ENCODE data around the gene PPM1E.

Gene PPM1E

GRCh38 chr17:58811290-58811689 lies 55.6 kb downstream of the PPM1E start:
- DNase-seq (ENCODE audit: extremely low spot score) = no peak
- CTCF ChIA-PET = no interaction called here
- TF ChIP-seq BHLHE40 (IDR thresholded peaks at IDR 0.05; ENCODE audit: borderline replicate concordance) (no peak), FOXM1 (IDR thresholded peaks at IDR 0.05; ENCODE audit: borderline replicate concordance) (no peak), ZNF384 (IDR thresholded peaks at IDR 0.05) (no peak), SP1 (IDR thresholded peaks at IDR 0.05) (no peak), TARDBP (IDR thresholded peaks at IDR 0.05) (no peak), HDGF (IDR thresholded peaks at IDR 0.05; ENCODE audit: borderline replicate concordance) (no peak), ARNT (IDR thresholded peaks at IDR 0.05) (no peak), CTBP1 (IDR thresholded peaks at IDR 0.05; ENCODE audit: borderline replicate concordance) (no peak), SUZ12 (IDR thresholded peaks at IDR 0.05) (no peak), LEF1 (IDR thresholded peaks at IDR 0.05; ENCODE audit: borderline replicate concordance) (no peak), L3MBTL2 (conservative IDR thresholded peaks at IDR 0.05) (no peak), FOXK2 (IDR thresholded peaks at IDR 0.05) (no peak), PKNOX1 (IDR thresholded peaks at IDR 0.05) (no peak)
- POLR2A ChIA-PET = no interaction called here

- CTCF ChIA-PET = no interaction called here
- DNase-seq (ENCODE audit: extremely low spot score) = no peak
- POLR2A ChIA-PET = no interaction called here
- TF ChIP-seq SP1 (IDR thresholded peaks at IDR 0.05) = no peak
- TF ChIP-seq ELF4 (IDR thresholded peaks at IDR 0.05) = no peak
- no peak for TF ChIP-seq TARDBP (IDR thresholded peaks at IDR 0.05)
- no peak for TF ChIP-seq L3MBTL2 (conservative IDR thresholded peaks at IDR 0.05)
- TF ChIP-seq FOXA1 (IDR thresholded peaks at IDR 0.05) = no peak
- TF ChIP-seq NFRKB (IDR thresholded peaks at IDR 0.05) = no peak
- TF ChIP-seq ZNF384 (IDR thresholded peaks at IDR 0.05) = no peak
- no peak for TF ChIP-seq SUZ12 (IDR thresholded peaks at IDR 0.05)
- no peak for TF ChIP-seq LEF1 (IDR thresholded peaks at IDR 0.05; ENCODE audit: borderline replicate concordance)
- TF ChIP-seq BHLHE40 (IDR thresholded peaks at IDR 0.05; ENCODE audit: borderline replicate concordance) = no peak
These were observed 58.1 kb downstream of the PPM1E start for GRCh38 chr17:58813712-58814111.

DNA sequence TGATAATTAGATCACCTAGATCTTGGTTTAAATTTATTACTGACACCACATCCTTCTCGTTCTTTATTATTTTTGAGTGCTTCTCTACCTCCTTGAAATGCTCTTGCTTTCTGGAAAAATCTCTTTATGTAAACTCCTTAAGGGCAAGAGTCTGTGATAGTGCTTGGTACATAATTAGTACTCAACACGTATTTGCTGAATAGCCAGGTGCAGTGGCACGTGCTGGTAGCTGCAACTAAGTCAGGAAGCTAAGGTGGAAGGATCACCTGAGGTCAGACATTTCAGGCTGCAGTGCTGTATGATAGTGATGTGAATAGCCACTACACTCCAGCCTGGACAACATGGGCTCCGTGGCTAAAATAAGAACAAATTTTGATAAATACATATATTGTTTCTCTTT lies 63.0 kb downstream of the PPM1E start:
- TF ChIP-seq BHLHE40 (IDR thresholded peaks at IDR 0.05; ENCODE audit: borderline replicate concordance) (no peak), ELF4 (IDR thresholded peaks at IDR 0.05) (no peak), FOXM1 (IDR thresholded peaks at IDR 0.05; ENCODE audit: borderline replicate concordance) (no peak), TARDBP (IDR thresholded peaks at IDR 0.05) (no peak), FOXK2 (IDR thresholded peaks at IDR 0.05) (no peak), L3MBTL2 (conservative IDR thresholded peaks at IDR 0.05) (no peak), LEF1 (IDR thresholded peaks at IDR 0.05; ENCODE audit: borderline replicate concordance) (no peak), PKNOX1 (IDR thresholded peaks at IDR 0.05) (no peak)
- POLR2A ChIA-PET = no interaction called here
- CTCF ChIA-PET = no interaction called here
- DNase-seq (ENCODE audit: extremely low spot score) = no peak

- ChIA-PET POLR2A (no interaction called here), CTCF (no interaction called here)
- no peak for DNase-seq (ENCODE audit: extremely low spot score)
- TF ChIP-seq HDGF (IDR thresholded peaks at IDR 0.05; ENCODE audit: borderline replicate concordance) (no peak), LEF1 (IDR thresholded peaks at IDR 0.05; ENCODE audit: borderline replicate concordance) (no peak), SP1 (IDR thresholded peaks at IDR 0.05) (no peak), SUZ12 (IDR thresholded peaks at IDR 0.05) (no peak), NFRKB (IDR thresholded peaks at IDR 0.05) (no peak), L3MBTL2 (conservative IDR thresholded peaks at IDR 0.05) (no peak), CTBP1 (IDR thresholded peaks at IDR 0.05; ENCODE audit: borderline replicate concordance) (no peak), FOXA1 (IDR thresholded peaks at IDR 0.05) (no peak), BHLHE40 (IDR thresholded peaks at IDR 0.05; ENCODE audit: borderline replicate concordance) (no peak)
These were observed 66.7 kb downstream of the PPM1E start for GRCh38 chr17:58822148-58823050.

GRCh38 chr17:58823051-58823525 lies 67.4 kb downstream of the PPM1E start:
- TF ChIP-seq BHLHE40 (IDR thresholded peaks at IDR 0.05; ENCODE audit: borderline replicate concordance) (no peak), PKNOX1 (IDR thresholded peaks at IDR 0.05) (no peak), SUZ12 (IDR thresholded peaks at IDR 0.05) (no peak), ELF4 (IDR thresholded peaks at IDR 0.05) (no peak), FOXK2 (IDR thresholded peaks at IDR 0.05) (no peak), TARDBP (IDR thresholded peaks at IDR 0.05) (no peak), ZNF384 (IDR thresholded peaks at IDR 0.05) (no peak), LEF1 (IDR thresholded peaks at IDR 0.05; ENCODE audit: borderline replicate concordance) (no peak), FOXM1 (IDR thresholded peaks at IDR 0.05; ENCODE audit: borderline replicate concordance) (no peak), FOXA1 (IDR thresholded peaks at IDR 0.05) (no peak), HDGF (IDR thresholded peaks at IDR 0.05; ENCODE audit: borderline replicate concordance) (no peak), ARNT (IDR thresholded peaks at IDR 0.05) (no peak), CTBP1 (IDR thresholded peaks at IDR 0.05; ENCODE audit: borderline replicate concordance) (no peak), SP1 (IDR thresholded peaks at IDR 0.05) (no peak)
- ChIA-PET POLR2A (no interaction called here), CTCF (no interaction called here)
- no peak for DNase-seq (ENCODE audit: extremely low spot score)

GRCh38 chr17:58829172-58829637 lies 73.6 kb downstream of the PPM1E start:
- no peak for DNase-seq (ENCODE audit: extremely low spot score)
- CTCF ChIA-PET = no interaction called here
- POLR2A ChIA-PET = no interaction called here
- TF ChIP-seq PKNOX1 (IDR thresholded peaks at IDR 0.05) = no peak
- TF ChIP-seq TARDBP (IDR thresholded peaks at IDR 0.05) = no peak
- TF ChIP-seq SUZ12 (IDR thresholded peaks at IDR 0.05) = no peak
- TF ChIP-seq HDGF (IDR thresholded peaks at IDR 0.05; ENCODE audit: borderline replicate concordance) = no peak
- no peak for TF ChIP-seq SP1 (IDR thresholded peaks at IDR 0.05)
- TF ChIP-seq L3MBTL2 (conservative IDR thresholded peaks at IDR 0.05) = no peak
- TF ChIP-seq BHLHE40 (IDR thresholded peaks at IDR 0.05; ENCODE audit: borderline replicate concordance) = no peak
- no peak for TF ChIP-seq NFRKB (IDR thresholded peaks at IDR 0.05)
- no peak for TF ChIP-seq CTBP1 (IDR thresholded peaks at IDR 0.05; ENCODE audit: borderline replicate concordance)
- no peak for TF ChIP-seq ELF4 (IDR thresholded peaks at IDR 0.05)
